Astrocyte (in vitro differentiated cells and primary cell): ENCODE data around the gene BCL3. TPM values are rescaled to one million over a fixed set of nuclear protein-coding genes. Genes with fewer than 3 reads are reported as not detected.
A peak's percentile ranks its signal among the peaks of the same experiment; 100 is the strongest.

Experiments used
- DNase-seq: peaks from one replicate; pipeline ENCODE4 v3.0.0-alpha.2; 2010; ENCODE audit warnings: low read depth
- FAIRE-seq: peaks from 2 replicates; lab custom pipeline; 2011; peaks lifted over from hg19 to GRCh38; lab: Jason Lieb, UNC
- H2AFZ ChIP-seq: 2 replicates; pipeline ENCODE4 v1.6.0; 2012; ENCODE audit warnings: low read depth, low read length, inconsistent platforms
- H3K27ac ChIP-seq: 2 replicates; pipeline ENCODE4 v1.5.1; 2011; ENCODE audit warnings: low read depth, low read length, inconsistent platforms
- H3K27me3 ChIP-seq: 2 replicates; pipeline ENCODE4 v1.6.0; 2011; ENCODE audit warnings: low read length, inconsistent platforms; ENCODE audit not compliant: insufficient read depth
- H3K36me3 ChIP-seq: 2 replicates; pipeline ENCODE4 v1.5.1; 2011; ENCODE audit warnings: low read length, inconsistent platforms; ENCODE audit not compliant: insufficient read depth
- H3K4me1 ChIP-seq: 2 replicates; pipeline ENCODE4 v1.5.1; 2011; ENCODE audit warnings: low read length, inconsistent platforms; ENCODE audit not compliant: insufficient read depth
- H3K4me2 ChIP-seq: 2 replicates; pipeline ENCODE4 v1.6.0; 2012; ENCODE audit warnings: low read length, inconsistent platforms
- H3K4me3 ChIP-seq: 2 replicates; pipeline ENCODE4 v1.5.1; 2011; ENCODE audit warnings: low read depth, mild to moderate bottlenecking, low read length, inconsistent platforms; ENCODE audit not compliant: insufficient read depth
- H3K79me2 ChIP-seq: 2 replicates; pipeline ENCODE4 v1.6.0; 2012; ENCODE audit warnings: mild to moderate bottlenecking, low read length, inconsistent platforms; ENCODE audit not compliant: insufficient read depth
- H3K9ac ChIP-seq: 2 replicates; pipeline ENCODE4 v1.6.0; 2012; ENCODE audit warnings: mild to moderate bottlenecking, low read length, inconsistent platforms
- H3K9me3 ChIP-seq: 2 replicates; pipeline ENCODE4 v1.5.1; 2012; ENCODE audit warnings: low read depth, mild to moderate bottlenecking, low read length, inconsistent platforms; ENCODE audit not compliant: insufficient read depth
- H4K20me1 ChIP-seq: 2 replicates; pipeline ENCODE4 v1.6.0; 2012; ENCODE audit warnings: low read length, inconsistent platforms; ENCODE audit not compliant: insufficient read depth
- H3K27ac Mint-ChIP-seq: one replicate; pipeline ENCODE4 v1.8.0; 2021; ENCODE audit warnings: mild to moderate bottlenecking, mixed read lengths; ENCODE audit not compliant: unreplicated experiment
- H3K27me3 Mint-ChIP-seq: one replicate; pipeline ENCODE4 v1.8.0; 2021; ENCODE audit warnings: low read depth, mixed read lengths; ENCODE audit not compliant: unreplicated experiment
- H3K36me3 Mint-ChIP-seq: one replicate; pipeline ENCODE4 v1.8.0; 2021; ENCODE audit warnings: low read depth, mixed read lengths; ENCODE audit not compliant: unreplicated experiment
- H3K4me1 Mint-ChIP-seq: one replicate; pipeline ENCODE4 v1.8.0; 2021; ENCODE audit warnings: low read depth, mixed read lengths; ENCODE audit not compliant: unreplicated experiment
- H3K4me3 Mint-ChIP-seq: one replicate; pipeline ENCODE4 v1.8.0; 2021; ENCODE audit warnings: mild to moderate bottlenecking, moderate library complexity, mixed read lengths; ENCODE audit not compliant: unreplicated experiment
- H3K9me3 Mint-ChIP-seq: one replicate; pipeline ENCODE4 v1.8.0; 2021; ENCODE audit warnings: mild to moderate bottlenecking, mixed read lengths; ENCODE audit not compliant: unreplicated experiment
- CTCF ChIP-seq: IDR thresholded peaks from 2 replicates; pipeline ENCODE4 v1.5.1; 2011; ENCODE audit warnings: low read depth, mild to moderate bottlenecking, inconsistent platforms, low read length, moderate library complexity; ENCODE audit not compliant: insufficient read depth
- EZH2 ChIP-seq: IDR thresholded peaks from 2 replicates; pipeline ENCODE4 v1.6.1; 2012; ENCODE audit warnings: mild to moderate bottlenecking, low read length, inconsistent platforms; ENCODE audit not compliant: insufficient read depth
- microRNA-seq: library from miRNA; unstranded; fragments of <30 nt; microRNA quantifications from one replicate; pipeline ENCODE4 v1.2.0, GENCODE V29; 2020
- total RNA-seq: library from RNA; stranded (reverse); gene quantifications from 2 replicates; pipeline ENCODE4 v1.2.1, GENCODE V29; 2021

The BCL3 gene
- total RNA-seq, 1 donor from 2014 or later = 17.3 TPM

- Mint-ChIP-seq H3K27me3 (peaks cover 23% of the 10 kb centered on the region), H3K4me3 (peak overlapping the region; percentile 73), H3K4me1 (peaks cover 3% of the 10 kb centered on the region), H3K9me3 (no peaks in the 10 kb centered on the region), H3K36me3 (peaks cover 3% of the 10 kb centered on the region), H3K27ac (no peak overlapping the region)
- DNase-seq (peak; percentile 45), FAIRE-seq (no peak)
- Histone ChIP-seq H3K36me3 (no peaks in the 10 kb centered on the region), H3K27me3 (no peaks in the 10 kb centered on the region), H3K4me2 (peak overlapping the region; percentile 98), H3K9ac (no peak overlapping the region), H2AFZ (peak overlapping the region; percentile 37), H3K4me1 (peaks cover 14% of the 10 kb centered on the region), H3K9me3 (peaks cover 5% of the 10 kb centered on the region), H4K20me1 (no peaks in the 10 kb centered on the region), H3K27ac (no peak overlapping the region), H3K79me2 (no peaks in the 10 kb centered on the region), H3K4me3 (no peak overlapping the region)
- TF ChIP-seq CTCF (peak; percentile 27), EZH2 (no peak)
Observed at GRCh38 chr19:44807652-44808462, 59.3 kb downstream of the BCL3 start.

GRCh38 chr19:44808463-44809371 lies 60.2 kb downstream of the BCL3 start, which contains the start of gene BCAM:
TSS of gene BCAM (plus strand) at chr19:44809103. CDS start at chr19:44809125, 22 bp downstream.
- peak; percentile 27 for DNase-seq
- H3K27ac ChIP-seq = no peak within 1 kb of the TSS
- peak within 1 kb of the TSS; percentile 34 for H3K27ac Mint-ChIP-seq

More at GRCh38 chr19:44808463-44809371, 60.2 kb downstream of the BCL3 start, which contains the start of gene BCAM:
- no peak for TF ChIP-seq CTCF
- TF ChIP-seq EZH2 = no peak
- FAIRE-seq = no peak
- Mint-ChIP-seq H3K4me3 (peak within 1 kb of the TSS; percentile 75), H3K36me3 (peaks cover 4% of the 10 kb centered on the region), H3K9me3 (peaks cover 2% of the 10 kb centered on the region), H3K4me1 (peaks cover 3% of the 10 kb centered on the region), H3K27me3 (peaks cover 25% of the 10 kb centered on the region)
- Histone ChIP-seq H3K4me3 (peak within 1 kb of the TSS; percentile 60), H4K20me1 (no peaks in the 10 kb centered on the region), H3K27me3 (no peaks in the 10 kb centered on the region), H3K4me1 (peaks cover 14% of the 10 kb centered on the region), H2AFZ (peak within 1 kb of the TSS; percentile 76), H3K36me3 (no peaks in the 10 kb centered on the region), H3K9me3 (peaks cover 5% of the 10 kb centered on the region), H3K4me2 (peak within 1 kb of the TSS; percentile 98), H3K79me2 (no peaks in the 10 kb centered on the region), H3K9ac (peak within 1 kb of the TSS; percentile 78)

Small RNA genes lying within 50 kb of the gene (microRNA-seq; reads per million reads assigned to microRNA genes)
- not detected for gene MIR8085

Other genes starting within 250 kb of the BCL3 start
- 3.2 and 5.3 TPM in 2 replicates for gene ZNF180, start 248.2 kb upstream of the BCL3 start, total RNA-seq
- gene CEACAM20, start 219.0 kb upstream of the BCL3 start, total RNA-seq = not detected in 2 replicates
- gene IGSF23, start 135.1 kb upstream of the BCL3 start, total RNA-seq = not detected in 2 replicates
- 81.6 and 83.5 TPM in 2 replicates for gene PVR, start 104.8 kb upstream of the BCL3 start, total RNA-seq
- 5.8 and 8.0 TPM in 2 replicates for gene CEACAM19, start 77.2 kb upstream of the BCL3 start, total RNA-seq
- gene CEACAM16, start 49.6 kb upstream of the BCL3 start, total RNA-seq = 0.14 TPM in 1 of 2 replicates, not detected in the other
- not detected in 2 replicates for gene CBLC, start 29.2 kb downstream of the BCL3 start, total RNA-seq
- gene BCAM, start 60.4 kb downstream of the BCL3 start, total RNA-seq = 11.5 and 14.0 TPM in 2 replicates
- gene NECTIN2, start 97.6 kb downstream of the BCL3 start, total RNA-seq = 297 and 302 TPM in 2 replicates
- 93.4 and 107 TPM in 2 replicates for gene TOMM40, start 142.5 kb downstream of the BCL3 start, total RNA-seq
- 655 and 663 TPM in 2 replicates for gene APOE, start 157.1 kb downstream of the BCL3 start, total RNA-seq
- 2.2 and 2.4 TPM in 2 replicates for gene APOC1, start 165.9 kb downstream of the BCL3 start, total RNA-seq
- not detected in 2 replicates for gene APOC4, start 193.5 kb downstream of the BCL3 start, total RNA-seq
- not detected in 2 replicates for gene APOC2, start 197.3 kb downstream of the BCL3 start, total RNA-seq
- gene CLPTM1, start 206.7 kb downstream of the BCL3 start, total RNA-seq = 115 and 128 TPM in 2 replicates